Fibroblast of lung (primary cell): ENCODE results near the gene IGF2R. TPM values are rescaled to one million over a fixed set of nuclear protein-coding genes. Genes with fewer than 3 reads are reported as not detected.

Source experiments
- DNase-seq, 2 donors: peaks; one replicate each; pipeline versions ENCODE4 v3.0.0 to v3.0.0-alpha.2; 2010; ENCODE audit warnings: low read depth in 2 of 2
- H2AFZ ChIP-seq: 2 replicates; pipeline ENCODE4 v1.5.1; 2012; ENCODE audit warnings: low read length, control low read depth, inconsistent platforms
- H3K27ac ChIP-seq: 2 replicates; pipeline ENCODE4 v1.5.1; 2011; ENCODE audit warnings: low read length, control low read depth; ENCODE audit not compliant: insufficient read depth
- H3K27me3 ChIP-seq: 2 replicates; pipeline ENCODE4 v1.5.1; 2011; ENCODE audit warnings: mild to moderate bottlenecking, low read length; ENCODE audit not compliant: control insufficient read depth, insufficient read depth
- H3K36me3 ChIP-seq: 2 replicates; pipeline ENCODE4 v1.5.1; 2011; ENCODE audit warnings: low read length; ENCODE audit not compliant: control insufficient read depth, insufficient read depth
- H3K4me1 ChIP-seq: 2 replicates; pipeline ENCODE4 v1.5.1; 2011; ENCODE audit warnings: low read length; ENCODE audit not compliant: control insufficient read depth, insufficient read depth; ENCODE audit errors: extremely low read depth
- H3K4me2 ChIP-seq: 2 replicates; pipeline ENCODE4 v1.5.1; 2011; ENCODE audit warnings: low read length, control low read depth; ENCODE audit not compliant: insufficient read depth; ENCODE audit errors: extremely low read depth
- H3K4me3 ChIP-seq, 4 experiments: fragments of 200-600 bp in 1 of 4; sonication (generic) in 1 of 4; replicated peaks in 1 of 4; 2 replicates each; pipeline ENCODE4 v1.5.1; 2011 to 2016; ENCODE audit warnings: low read length in 4 of 4, low read depth in 3 of 4, mild to moderate bottlenecking in 3 of 4, control low read depth in 2 of 4, inconsistent platforms in 1 of 4, mixed read lengths in 1 of 4; ENCODE audit not compliant: insufficient read depth in 1 of 4; ENCODE audit errors: control extremely low read depth in 1 of 4
- H3K79me2 ChIP-seq: 2 replicates; pipeline ENCODE4 v1.5.1; 2012; ENCODE audit warnings: mild to moderate bottlenecking, low read length, inconsistent platforms; ENCODE audit not compliant: control insufficient read depth, insufficient read depth
- H3K9ac ChIP-seq: 2 replicates; pipeline ENCODE4 v1.5.1; 2011; ENCODE audit warnings: mild to moderate bottlenecking, low read length, control low read depth; ENCODE audit not compliant: insufficient read depth
- H3K9me3 ChIP-seq: 2 replicates; pipeline ENCODE4 v1.5.1; 2012; ENCODE audit warnings: low read depth, low read length; ENCODE audit not compliant: control insufficient read depth, insufficient read depth
- H4K20me1 ChIP-seq: 2 replicates; pipeline ENCODE4 v1.5.1; 2011; ENCODE audit warnings: low read length; ENCODE audit not compliant: control insufficient read depth, insufficient read depth; ENCODE audit errors: extremely low read depth
- EZH2 ChIP-seq: IDR thresholded peaks from 2 replicates; pipeline ENCODE4 v1.5.1; 2012; ENCODE audit warnings: low read length, control low read depth, mild to moderate bottlenecking; ENCODE audit errors: missing control alignments
- polyA plus RNA-seq, 2 donors: library from polyadenylated mRNA; depleted of rRNA in 1 of 2; stranded (reverse) in 1 of 2; unstranded in 1 of 2; fragments of >200 nt; gene quantifications; 2 replicates each; pipeline ENCODE4 v1.2.1, GENCODE V29; 2011 to 2012; ENCODE audit warnings: missing spikeins in 1 of 2
- total RNA-seq: library from RNA; depleted of rRNA; stranded (reverse); fragments of >200 nt; gene quantifications from 2 replicates; pipeline ENCODE4 v1.2.1, GENCODE V29; 2014
- TF ChIP-seq, protein P1 (sequence below), 2 donors: IDR thresholded peaks in 1 of 2; conservative IDR thresholded peaks in 1 of 2; 1 replicate in 1 of 2; 2 replicates in 1 of 2; pipeline ENCODE4 v1.5.1; 2011 to 2012; ENCODE audit warnings: low read length in 2 of 2, control low read depth in 1 of 2, inconsistent platforms in 1 of 2, low read depth in 1 of 2, mild to moderate bottlenecking in 1 of 2

Gene IGF2R
- total and polyA plus RNA-seq, 2 donors (not counting 1 experiment from before 2014, with no cell fraction given): 37.6 to 300 TPM

- Histone ChIP-seq H3K9ac (no peak overlapping the region), H3K4me2 (no peak overlapping the region), H3K4me3 (no peak overlapping the region), H2AFZ (no peak overlapping the region), H3K27me3 (no peaks in the 10 kb centered on the region), H3K79me2 (no peaks in the 10 kb centered on the region), H3K4me1 (peaks cover 12% of the 10 kb centered on the region), H3K27ac (no peak overlapping the region), H4K20me1 (no peaks in the 10 kb centered on the region), H3K36me3 (peaks cover 31% of the 10 kb centered on the region), H3K9me3 (no peaks in the 10 kb centered on the region)
- no peak for DNase-seq
- TF ChIP-seq, protein P1, sequence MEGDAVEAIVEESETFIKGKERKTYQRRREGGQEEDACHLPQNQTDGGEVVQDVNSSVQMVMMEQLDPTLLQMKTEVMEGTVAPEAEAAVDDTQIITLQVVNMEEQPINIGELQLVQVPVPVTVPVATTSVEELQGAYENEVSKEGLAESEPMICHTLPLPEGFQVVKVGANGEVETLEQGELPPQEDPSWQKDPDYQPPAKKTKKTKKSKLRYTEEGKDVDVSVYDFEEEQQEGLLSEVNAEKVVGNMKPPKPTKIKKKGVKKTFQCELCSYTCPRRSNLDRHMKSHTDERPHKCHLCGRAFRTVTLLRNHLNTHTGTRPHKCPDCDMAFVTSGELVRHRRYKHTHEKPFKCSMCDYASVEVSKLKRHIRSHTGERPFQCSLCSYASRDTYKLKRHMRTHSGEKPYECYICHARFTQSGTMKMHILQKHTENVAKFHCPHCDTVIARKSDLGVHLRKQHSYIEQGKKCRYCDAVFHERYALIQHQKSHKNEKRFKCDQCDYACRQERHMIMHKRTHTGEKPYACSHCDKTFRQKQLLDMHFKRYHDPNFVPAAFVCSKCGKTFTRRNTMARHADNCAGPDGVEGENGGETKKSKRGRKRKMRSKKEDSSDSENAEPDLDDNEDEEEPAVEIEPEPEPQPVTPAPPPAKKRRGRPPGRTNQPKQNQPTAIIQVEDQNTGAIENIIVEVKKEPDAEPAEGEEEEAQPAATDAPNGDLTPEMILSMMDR (conservative IDR thresholded peaks at IDR 0.05 in 1 of 2, IDR thresholded peaks at IDR 0.05 in 1 of 2; ENCODE audit: low read depth in 1 of 2, low read length in 2 of 2): no peak
- no peak for TF ChIP-seq EZH2
Observed at GRCh38 chr6:160080097-160080496, 111.2 kb downstream of the IGF2R start.

GRCh38 chr6:160081398-160081797, 112.5 kb downstream of the IGF2R start:
- no peaks in the 10 kb centered on the region for H3K79me2 ChIP-seq
- no peaks in the 10 kb centered on the region for H3K27me3 ChIP-seq
- no peaks in the 10 kb centered on the region for H3K9me3 ChIP-seq
- no peak overlapping the region for H2AFZ ChIP-seq
- H4K20me1 ChIP-seq: no peaks in the 10 kb centered on the region
- H3K9ac ChIP-seq: no peak overlapping the region
- H3K36me3 ChIP-seq: peaks cover 31% of the 10 kb centered on the region
- DNase-seq: no peak
- H3K27ac ChIP-seq: no peak overlapping the region
- TF ChIP-seq, protein P1 (conservative IDR thresholded peaks at IDR 0.05 in 1 of 2, IDR thresholded peaks at IDR 0.05 in 1 of 2; ENCODE audit: low read depth in 1 of 2, low read length in 2 of 2): no peak
- no peak for TF ChIP-seq EZH2
- peaks cover 12% of the 10 kb centered on the region for H3K4me1 ChIP-seq
- H3K4me3 ChIP-seq: no peak overlapping the region
- no peak overlapping the region for H3K4me2 ChIP-seq

DNA sequence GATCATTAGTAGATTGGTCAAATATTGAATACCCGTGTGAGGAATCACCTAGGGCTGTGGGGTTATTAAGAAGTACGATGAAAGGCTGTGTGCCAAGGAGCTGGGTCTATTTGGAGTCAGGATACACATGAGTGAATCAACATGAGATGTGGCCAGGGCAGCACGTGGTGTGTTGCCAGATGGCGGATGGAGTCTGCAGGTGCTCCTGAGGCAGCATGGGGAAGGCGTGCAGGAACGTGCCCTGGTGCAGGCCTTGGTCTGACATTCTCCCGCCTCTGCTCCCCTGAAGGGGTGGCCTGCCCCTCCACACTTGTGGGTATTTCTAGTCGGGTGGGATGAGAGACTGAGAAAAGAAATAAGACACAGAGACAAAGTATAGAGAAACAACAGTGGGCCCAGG, 113.7 kb downstream of the IGF2R start:
- DNase-seq: no peak
- Histone ChIP-seq H3K9me3 (no peaks in the 10 kb centered on the region), H2AFZ (no peak overlapping the region), H3K9ac (no peak overlapping the region), H3K79me2 (no peaks in the 10 kb centered on the region), H3K4me2 (no peak overlapping the region), H3K36me3 (peaks cover 34% of the 10 kb centered on the region), H3K4me1 (peaks cover 4% of the 10 kb centered on the region), H4K20me1 (no peaks in the 10 kb centered on the region), H3K27me3 (no peaks in the 10 kb centered on the region), H3K4me3 (no peak overlapping the region), H3K27ac (no peak overlapping the region)
- TF ChIP-seq EZH2: no peak
- TF ChIP-seq, protein P1 (conservative IDR thresholded peaks at IDR 0.05 in 1 of 2, IDR thresholded peaks at IDR 0.05 in 1 of 2; ENCODE audit: low read depth in 1 of 2, low read length in 2 of 2): no peak
